Gastroesophageal sphincter (tissue), 4 donors: ENCODE measurements around the gene EIF4A3. TPM values are rescaled to one million over a fixed set of nuclear protein-coding genes. Genes with fewer than 3 reads are reported as not detected.

Experiments
- ATAC-seq: fragments of 150-250 bp; one replicate; pipeline ENCODE4 v1.9.1; 2016; ENCODE audit warnings: mild to moderate bottlenecking, moderate library complexity
- H3K27ac ChIP-seq, 4 donors: fragments of 200-600 bp; sonication (generic) in 3 of 4; 1 replicate in 3 of 4; 2 replicates in 1 of 4; pipeline ENCODE4 v1.5.1; 2016 to 2019
- H3K27me3 ChIP-seq: fragments of 200-600 bp; sonication (generic); one replicate; pipeline ENCODE4 v1.5.1; 2019
- H3K36me3 ChIP-seq, 2 donors: fragments of 200-600 bp; sonication (generic); one replicate each; pipeline ENCODE4 v1.5.1; 2019; ENCODE audit warnings: control low read depth in 1 of 2
- H3K4me1 ChIP-seq, 3 donors: fragments of 200-600 bp; sonication (generic); 1 replicate in 2 of 3; 2 replicates in 1 of 3; pipeline ENCODE4 v1.5.1; 2016 to 2019; ENCODE audit warnings: control low read depth in 2 of 3
- H3K4me3 ChIP-seq, 2 donors: fragments of 200-600 bp; sonication (generic); one replicate each; pipeline ENCODE4 v1.5.1; 2019; ENCODE audit warnings: mild to moderate bottlenecking in 1 of 2, moderate library complexity in 1 of 2
- H3K9me3 ChIP-seq, 3 donors: fragments of 200-600 bp; sonication (generic); one replicate each; pipeline ENCODE4 v1.5.1; 2017 to 2019; ENCODE audit warnings: control low read depth in 2 of 3
- EP300 ChIP-seq: sonication (generic); formaldehyde crosslinking; IDR thresholded peaks from one replicate; pipeline ENCODE4 v1.6.1; 2017; ENCODE audit warnings: antibody characterized with exemption, mild to moderate bottlenecking
- POLR2A ChIP-seq, 2 donors: fragments of 450-650 bp; IDR thresholded peaks; one replicate each; pipeline ENCODE4 v1.6.1; 2017; ENCODE audit warnings: antibody characterized with exemption in 2 of 2, mild to moderate bottlenecking in 2 of 2, moderate library complexity in 1 of 2
- POLR2AphosphoS5 ChIP-seq: sonication (generic); formaldehyde crosslinking; IDR thresholded peaks from one replicate; pipeline ENCODE4 v1.6.1; 2017; ENCODE audit warnings: antibody characterized with exemption
- WGBS, 2 donors: methylation state at CpG; one replicate each; pipeline ENCODE4 v1.1.5; 2018; ENCODE audit warnings: low coverage in 1 of 2; 5-methylcytosine and 5-hydroxymethylcytosine counted together
- total RNA-seq, 4 donors: library from RNA; depleted of rRNA; stranded (reverse); fragments of >200 nt; gene quantifications; one replicate each; pipeline ENCODE4 v1.1.0, GENCODE V29; 2016
- TF ChIP-seq, protein P1 (sequence below), 4 experiments: fragments of 200-600 bp in 2 of 4; fragments of 450-650 bp in 2 of 4; sonication (generic) in 1 of 4; IDR thresholded peaks; one replicate each; pipeline ENCODE4 v1.5.1; 2017 to 2019; ENCODE audit warnings: antibody characterized with exemption in 4 of 4, mild to moderate bottlenecking in 2 of 4, moderate library complexity in 2 of 4

Gene EIF4A3
- total RNA-seq, 4 donors from 2014 or later, result 37.9 to 61.6 (median 49.0) TPM

DNA sequence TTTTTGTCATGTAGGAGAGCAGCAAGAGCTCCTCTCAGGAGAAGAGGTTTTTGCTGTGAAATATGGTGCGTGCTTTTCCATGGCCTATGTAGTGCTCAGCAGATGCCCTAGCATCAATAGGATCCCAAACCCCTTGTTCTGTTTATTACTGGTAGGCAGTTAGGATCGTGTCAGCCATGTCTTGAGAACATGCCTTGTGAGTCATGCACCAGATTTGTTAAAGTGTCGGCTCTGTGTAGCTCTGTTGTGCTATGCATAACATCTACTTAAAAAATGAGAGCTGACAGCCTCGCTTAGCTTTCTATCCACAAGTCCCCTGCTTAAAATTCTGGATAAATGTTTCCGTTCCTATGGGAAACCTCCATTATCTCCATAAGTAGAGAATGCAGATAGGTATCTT, 4.4 kb upstream of the EIF4A3 start:
- peaks cover 0 to 24% (median 0%) of the 10 kb centered on the region in 3 donors for H3K4me1 ChIP-seq
- H3K9me3 ChIP-seq, result peaks cover 0 to 3% (median 0%) of the 10 kb centered on the region in 3 donors
- H3K36me3 ChIP-seq, result no peaks in the 10 kb centered on the region
- H3K4me3 ChIP-seq, result no peak overlapping the region
- no peak for ATAC-seq
- TF ChIP-seq, protein P1, sequence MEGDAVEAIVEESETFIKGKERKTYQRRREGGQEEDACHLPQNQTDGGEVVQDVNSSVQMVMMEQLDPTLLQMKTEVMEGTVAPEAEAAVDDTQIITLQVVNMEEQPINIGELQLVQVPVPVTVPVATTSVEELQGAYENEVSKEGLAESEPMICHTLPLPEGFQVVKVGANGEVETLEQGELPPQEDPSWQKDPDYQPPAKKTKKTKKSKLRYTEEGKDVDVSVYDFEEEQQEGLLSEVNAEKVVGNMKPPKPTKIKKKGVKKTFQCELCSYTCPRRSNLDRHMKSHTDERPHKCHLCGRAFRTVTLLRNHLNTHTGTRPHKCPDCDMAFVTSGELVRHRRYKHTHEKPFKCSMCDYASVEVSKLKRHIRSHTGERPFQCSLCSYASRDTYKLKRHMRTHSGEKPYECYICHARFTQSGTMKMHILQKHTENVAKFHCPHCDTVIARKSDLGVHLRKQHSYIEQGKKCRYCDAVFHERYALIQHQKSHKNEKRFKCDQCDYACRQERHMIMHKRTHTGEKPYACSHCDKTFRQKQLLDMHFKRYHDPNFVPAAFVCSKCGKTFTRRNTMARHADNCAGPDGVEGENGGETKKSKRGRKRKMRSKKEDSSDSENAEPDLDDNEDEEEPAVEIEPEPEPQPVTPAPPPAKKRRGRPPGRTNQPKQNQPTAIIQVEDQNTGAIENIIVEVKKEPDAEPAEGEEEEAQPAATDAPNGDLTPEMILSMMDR (IDR thresholded peaks at IDR 0.05), result no peak
- TF ChIP-seq EP300, result no peak
- no peak for TF ChIP-seq POLR2A (IDR thresholded peaks at IDR 0.05)
- TF ChIP-seq POLR2AphosphoS5, result peak; percentile 35
- 30 to 53% methylated on average over 2 to 3 of the region's 5 CpGs for WGBS, 2 donors
- no peaks in the 10 kb centered on the region for H3K27me3 ChIP-seq
- H3K27ac ChIP-seq, result peak overlapping the region in 1 of 4 donors; percentile 9

DNA sequence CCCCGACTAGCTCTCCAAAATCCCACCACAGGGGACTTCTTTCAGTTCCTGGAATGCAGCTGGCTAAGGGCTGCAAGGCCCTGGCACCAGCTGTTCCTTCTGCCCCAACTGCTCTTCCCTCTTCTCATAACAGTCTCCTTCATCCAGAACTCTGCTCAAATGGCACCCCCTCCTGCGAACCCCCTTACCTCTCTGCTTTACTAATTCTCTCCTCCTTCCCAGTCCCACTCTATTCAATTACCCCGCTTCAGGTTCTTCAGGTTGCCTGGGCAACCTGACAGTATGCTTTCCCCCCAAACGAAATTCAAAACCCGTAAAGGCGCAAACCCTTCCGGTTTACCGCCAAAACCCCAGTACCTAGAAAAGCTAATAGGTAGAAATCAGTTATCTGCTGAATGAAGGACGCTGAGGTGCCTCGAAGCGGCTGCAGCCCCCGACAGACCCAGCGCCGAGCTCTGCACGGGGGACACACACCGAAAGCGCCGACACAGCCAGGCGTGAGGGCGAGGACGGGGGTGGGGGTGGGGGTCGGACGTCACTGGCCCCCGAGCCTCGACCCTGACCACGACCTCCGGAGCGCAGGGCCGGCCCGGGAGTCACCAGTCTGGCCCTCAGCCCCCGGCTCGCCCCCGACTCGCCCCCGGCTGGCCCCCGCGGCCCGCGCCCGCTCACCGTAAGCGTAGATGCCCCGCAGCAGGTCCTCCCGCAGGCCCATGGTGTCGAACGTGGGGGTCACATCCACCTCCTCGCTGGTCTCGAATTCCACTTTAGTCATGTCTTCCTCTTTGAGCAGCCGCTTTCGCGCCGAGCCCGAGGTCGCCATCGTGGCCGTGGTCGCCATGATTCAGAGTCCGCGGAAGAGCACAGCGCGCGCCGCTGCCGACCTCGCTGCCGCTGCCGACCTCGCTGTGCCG, 550 bp downstream of the EIF4A3 start:
- Histone ChIP-seq H3K36me3 (peaks cover 0 to 28% of the 10 kb centered on the region in 2 donors), H3K4me3 (peak overlapping the region; percentile 68 to 97), H3K4me1 (peaks cover 0 to 49% (median 11%) of the 10 kb centered on the region in 3 donors), H3K27ac (peak overlapping the region; percentile 77 to 98 (median 94)), H3K9me3 (no peaks in the 10 kb centered on the region), H3K27me3 (no peaks in the 10 kb centered on the region)
- TF ChIP-seq EP300, result no peak
- TF ChIP-seq, protein P1 (IDR thresholded peaks at IDR 0.05), result peak in 1 of 4 experiments; percentile 12
- no peak for TF ChIP-seq POLR2AphosphoS5
- no peak for TF ChIP-seq POLR2A (IDR thresholded peaks at IDR 0.05)
- ATAC-seq, result peak; percentile 11
- WGBS, 2 donors, result 0% methylated on average over 2 to 8 of the region's 69 CpGs

DNA sequence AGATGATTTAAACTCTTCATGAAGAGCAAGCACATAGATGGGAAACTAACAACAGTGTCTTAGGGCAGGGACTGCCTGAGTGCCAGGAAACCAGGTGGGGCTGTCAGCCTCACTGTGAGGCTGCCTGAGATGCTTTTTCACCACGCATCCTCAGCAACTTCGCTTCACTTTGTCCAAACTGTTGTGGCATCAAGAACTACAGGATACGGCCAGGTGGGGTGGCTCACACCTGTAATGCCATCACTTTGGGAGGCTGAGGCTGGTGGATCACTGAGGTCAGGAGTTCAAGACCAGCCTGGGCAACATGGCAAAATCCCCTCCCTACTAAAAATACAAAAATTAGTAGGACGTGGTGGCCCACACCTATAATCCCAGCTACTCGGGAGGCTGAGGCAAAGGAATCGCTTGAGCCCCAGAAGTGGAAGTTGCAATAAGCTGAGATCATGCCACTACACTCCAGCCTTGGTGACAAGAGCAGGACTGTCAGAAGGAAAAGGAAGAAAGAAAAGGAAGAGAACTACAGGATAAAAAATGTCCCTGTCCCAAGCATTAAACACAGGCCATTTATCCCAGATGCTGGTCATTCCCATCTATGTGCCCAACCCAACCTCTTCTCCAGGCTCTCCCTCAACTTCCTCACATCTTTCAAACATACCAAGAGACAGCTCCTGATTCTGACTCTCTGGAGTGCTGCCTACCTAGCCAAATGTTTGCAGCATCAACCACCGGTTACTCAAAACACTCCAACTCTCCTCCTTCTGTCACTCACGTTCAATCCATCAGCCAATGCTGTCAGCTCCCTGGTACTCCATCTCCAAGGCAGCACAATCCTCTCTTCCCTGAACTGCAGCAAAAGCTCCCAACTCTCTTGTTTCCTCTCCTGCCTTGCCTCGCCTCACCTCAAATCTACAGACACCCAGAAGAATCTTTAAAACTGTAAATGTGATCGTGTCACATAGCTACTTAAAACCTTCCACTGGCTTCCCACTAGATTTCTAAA, 1.6 kb downstream of the EIF4A3 start:
- Histone ChIP-seq H3K36me3 (peaks cover 0 to 38% of the 10 kb centered on the region in 2 donors), H3K9me3 (no peaks in the 10 kb centered on the region), H3K4me3 (peak overlapping the region; percentile 68 to 97), H3K4me1 (peaks cover 0 to 49% (median 11%) of the 10 kb centered on the region in 3 donors), H3K27ac (peak overlapping the region in 3 of 4 donors; percentile 91 to 98 (median 97)), H3K27me3 (no peaks in the 10 kb centered on the region)
- TF ChIP-seq POLR2AphosphoS5, result no peak
- no peak for TF ChIP-seq POLR2A (IDR thresholded peaks at IDR 0.05)
- no peak for TF ChIP-seq EP300
- TF ChIP-seq, protein P1 (IDR thresholded peaks at IDR 0.05), result no peak
- ATAC-seq, result no peak
- WGBS, 2 donors, result 33 to 35% methylated on average over 6 to 7 of the region's 10 CpGs

DNA sequence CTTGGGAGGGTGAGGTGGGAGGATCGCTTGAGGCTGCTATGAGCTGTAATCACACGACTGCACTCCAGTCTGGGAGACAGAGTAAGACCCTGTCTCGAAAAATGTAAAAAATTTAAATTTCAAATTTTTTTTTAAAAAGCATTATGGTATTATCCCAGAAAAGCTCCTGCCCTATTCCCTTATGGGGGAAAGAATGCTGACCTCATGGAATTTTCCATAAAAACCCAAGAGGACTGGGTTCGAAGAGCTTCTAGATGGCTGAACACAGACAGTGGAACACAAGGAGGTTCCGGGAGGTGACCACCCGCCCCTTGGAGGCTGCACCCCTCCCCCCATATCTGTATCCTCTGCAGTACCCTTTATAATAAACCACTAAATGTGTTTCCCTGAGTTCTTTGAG, 4.0 kb downstream of the EIF4A3 start:
- TF ChIP-seq POLR2A (IDR thresholded peaks at IDR 0.05), result no peak
- no peak for TF ChIP-seq POLR2AphosphoS5
- TF ChIP-seq, protein P1 (IDR thresholded peaks at IDR 0.05), result no peak
- TF ChIP-seq EP300, result no peak
- H3K4me3 ChIP-seq, result no peak overlapping the region
- H3K36me3 ChIP-seq, result peaks cover 8 to 63% of the 10 kb centered on the region in 2 donors
- H3K27ac ChIP-seq, result no peak overlapping the region
- 53 to 82% methylated on average over 2 to 6 of the region's 6 CpGs for WGBS, 2 donors
- no peaks in the 10 kb centered on the region for H3K9me3 ChIP-seq
- ATAC-seq, result no peak
- H3K27me3 ChIP-seq, result no peaks in the 10 kb centered on the region
- peaks cover 0 to 28% (median 11%) of the 10 kb centered on the region in 3 donors for H3K4me1 ChIP-seq
